ENCODE data around the gene CD5L. TPM values are rescaled to one million over a fixed set of nuclear protein-coding genes. Genes with fewer than 3 reads are reported as not detected.

The CD5L gene
- total and polyA plus RNA-seq, 5 donors, result 0.24 to 0.42 (median 0.29) TPM; not detected in 2

DNA sequence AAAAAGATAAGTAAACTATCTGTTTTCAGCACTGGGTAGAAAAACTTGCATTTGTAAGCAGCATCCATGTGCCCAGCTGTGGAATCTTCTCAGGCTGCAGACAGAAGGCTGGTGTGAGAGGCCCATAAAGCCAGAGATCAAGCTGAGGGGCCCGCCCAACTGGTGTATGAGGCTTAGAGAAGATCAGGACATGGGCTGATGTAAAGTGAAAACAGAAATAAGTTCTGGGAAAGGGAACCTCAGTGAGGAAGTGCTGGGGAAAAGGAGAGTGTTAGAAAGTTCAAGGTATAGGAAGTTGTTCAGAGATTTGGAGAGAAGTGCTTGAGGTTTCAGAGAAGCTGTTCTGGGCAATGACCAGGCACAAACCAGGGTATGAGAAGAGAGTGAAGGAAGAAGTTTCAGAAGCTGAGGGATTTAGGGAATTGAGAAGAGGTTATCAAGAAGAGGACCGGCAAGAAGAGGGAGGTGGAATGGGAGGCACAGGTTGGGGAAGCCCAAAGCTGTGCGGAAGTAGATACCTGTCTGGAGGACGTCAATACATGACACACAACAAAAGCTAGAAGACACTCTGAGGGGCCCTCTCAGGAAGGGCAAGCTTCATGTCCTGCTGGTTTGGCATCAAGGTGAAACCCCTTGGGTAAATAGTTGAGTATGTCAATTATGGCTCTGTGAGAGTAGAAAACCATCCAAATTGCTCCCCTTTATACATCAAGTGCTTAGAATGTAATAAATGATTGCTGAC is 2.7 kb upstream of the CD5L start:
- intact Hi-C loops (cut with DNase I), result no loop called here
- H3K9me3 ChIP-seq (ENCODE audit: control insufficient read depth, low read length), result no peaks in the 10 kb centered on the region
- H3K27me3 ChIP-seq (ENCODE audit: control insufficient read depth, insufficient read depth), result peaks cover 3% of the 10 kb centered on the region
- no peak overlapping the region for H3K4me3 ChIP-seq (ENCODE audit: low read length)
- peak in 1 of 2 donors; percentile 29 for ATAC-seq
- no peaks in the 10 kb centered on the region for H3K4me1 ChIP-seq (ENCODE audit: control insufficient read depth, insufficient read depth, low read length)
- DNase-seq, result peak in 1 of 3 donors; percentile 63
- H3K27ac ChIP-seq (ENCODE audit: low read length), result no peak overlapping the region
- WGBS, result 77% methylated on average over 4 of the region's 4 CpGs

DNA sequence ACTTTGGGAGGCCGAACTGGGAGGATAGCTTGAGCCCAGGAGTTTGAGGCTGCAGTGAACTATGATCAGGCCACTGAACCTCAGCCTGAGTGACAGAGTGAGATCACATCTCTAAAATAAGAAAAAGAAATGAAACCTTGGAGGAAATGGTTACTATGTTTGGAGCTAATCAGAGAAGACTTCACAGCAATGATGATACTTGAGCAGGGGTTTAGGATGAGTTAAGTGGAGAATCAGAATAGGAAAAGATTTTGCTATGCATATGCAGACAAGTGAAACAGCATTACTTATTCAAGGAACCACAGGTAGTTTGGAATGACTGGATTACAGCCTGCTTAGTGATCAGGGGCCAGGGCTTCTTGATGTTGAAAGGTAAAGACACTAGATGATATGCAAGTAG is 1.3 kb upstream of the CD5L start:
- intact Hi-C loops (cut with DNase I), result no loop called here
- Histone ChIP-seq H3K27me3 (ENCODE audit: control insufficient read depth, insufficient read depth) (peaks cover 3% of the 10 kb centered on the region), H3K27ac (ENCODE audit: low read length) (no peak overlapping the region), H3K4me3 (ENCODE audit: low read length) (no peak overlapping the region), H3K4me1 (ENCODE audit: control insufficient read depth, insufficient read depth, low read length) (no peaks in the 10 kb centered on the region), H3K9me3 (ENCODE audit: control insufficient read depth, low read length) (no peaks in the 10 kb centered on the region)
- no peak for DNase-seq
- 78% methylated on average over 1 of the region's 1 CpG for WGBS
- no peak for ATAC-seq

DNA sequence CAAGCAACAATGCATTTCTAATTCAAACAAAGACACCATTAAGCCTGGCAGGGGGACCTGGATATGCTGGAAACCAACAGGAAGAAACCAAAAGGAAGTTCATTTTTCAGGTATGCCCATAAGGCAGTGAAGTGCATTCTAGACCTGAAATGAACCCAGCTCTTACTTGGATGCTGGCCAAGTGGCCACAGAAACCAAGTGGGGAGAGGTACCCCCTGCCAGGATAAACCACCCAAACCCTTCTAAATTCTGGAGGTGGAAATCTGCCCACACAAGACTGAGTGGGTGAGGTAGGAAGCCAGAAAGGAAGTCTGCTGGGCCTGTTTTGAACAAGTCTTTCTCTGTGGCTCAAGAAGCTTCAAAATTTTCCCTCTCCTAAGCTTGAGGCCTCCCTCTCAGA is 2.6 kb downstream of the CD5L start:
- no peaks in the 10 kb centered on the region for H3K9me3 ChIP-seq (ENCODE audit: control insufficient read depth, low read length)
- DNase-seq, result no peak
- H3K4me3 ChIP-seq (ENCODE audit: low read length), result no peak overlapping the region
- no peaks in the 10 kb centered on the region for H3K4me1 ChIP-seq (ENCODE audit: control insufficient read depth, insufficient read depth, low read length)
- H3K27me3 ChIP-seq (ENCODE audit: control insufficient read depth, insufficient read depth), result no peaks in the 10 kb centered on the region
- ATAC-seq, result no peak
- intact Hi-C loops (cut with DNase I), result no loop called here
- no peak overlapping the region for H3K27ac ChIP-seq (ENCODE audit: low read length)

DNA sequence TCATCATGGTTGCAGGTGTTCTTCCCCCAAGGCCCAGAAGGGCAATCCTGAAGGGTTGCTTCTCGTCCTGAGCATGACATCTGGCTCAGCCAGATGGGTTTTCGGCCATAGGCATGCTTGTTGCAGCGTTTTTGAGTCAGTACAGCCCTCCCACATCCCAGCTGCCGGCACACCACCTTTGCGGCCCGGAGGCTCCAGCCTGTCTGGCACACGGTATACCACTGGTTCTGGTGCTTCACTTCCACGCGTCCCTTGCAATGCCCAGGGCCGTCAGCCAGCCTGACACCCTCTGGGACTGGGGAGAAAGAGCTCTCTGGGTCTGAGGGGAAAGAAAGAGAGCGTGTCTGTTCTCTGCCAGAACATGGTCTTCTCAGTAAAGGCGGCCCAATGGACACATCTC is 7.2 kb downstream of the CD5L start:
- no peak overlapping the region for H3K4me3 ChIP-seq (ENCODE audit: low read length)
- no peaks in the 10 kb centered on the region for H3K27me3 ChIP-seq (ENCODE audit: control insufficient read depth, insufficient read depth)
- ATAC-seq (no peak), DNase-seq (no peak)
- H3K27ac ChIP-seq (ENCODE audit: low read length), result no peak overlapping the region
- WGBS, result 77% methylated on average over 12 of the region's 12 CpGs
- no peaks in the 10 kb centered on the region for H3K9me3 ChIP-seq (ENCODE audit: control insufficient read depth, low read length)
- intact Hi-C loops (cut with DNase I), result no loop called here
- no peaks in the 10 kb centered on the region for H3K4me1 ChIP-seq (ENCODE audit: control insufficient read depth, insufficient read depth, low read length)

DNA sequence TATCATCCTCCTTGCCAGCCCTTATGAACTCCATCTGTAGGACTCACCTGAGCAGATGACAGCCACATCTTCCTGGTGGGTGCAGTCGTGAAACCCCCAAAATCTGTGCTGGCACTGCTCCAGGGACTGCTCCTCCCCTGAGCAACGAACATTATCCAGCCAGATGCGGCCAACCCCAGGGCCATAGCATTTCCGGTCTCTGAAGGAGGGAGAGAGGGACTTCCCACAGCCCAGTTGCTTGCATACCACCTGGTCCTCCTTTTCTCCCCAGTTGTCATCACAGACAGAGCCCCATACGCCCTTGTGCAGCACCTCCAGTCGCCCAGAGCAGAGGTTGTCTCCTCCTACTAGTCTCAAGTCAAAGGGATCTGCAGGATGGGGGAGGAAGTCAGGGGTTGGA is 8.5 kb downstream of the CD5L start:
- intact Hi-C loops (cut with DNase I), result no loop called here
- DNase-seq (no peak), ATAC-seq (no peak)
- no peaks in the 10 kb centered on the region for H3K4me1 ChIP-seq (ENCODE audit: control insufficient read depth, insufficient read depth, low read length)
- no peaks in the 10 kb centered on the region for H3K9me3 ChIP-seq (ENCODE audit: control insufficient read depth, low read length)
- no peak overlapping the region for H3K4me3 ChIP-seq (ENCODE audit: low read length)
- no peak overlapping the region for H3K27ac ChIP-seq (ENCODE audit: low read length)
- H3K27me3 ChIP-seq (ENCODE audit: control insufficient read depth, insufficient read depth), result no peaks in the 10 kb centered on the region
- 81% methylated on average over 6 of the region's 6 CpGs for WGBS

DNA sequence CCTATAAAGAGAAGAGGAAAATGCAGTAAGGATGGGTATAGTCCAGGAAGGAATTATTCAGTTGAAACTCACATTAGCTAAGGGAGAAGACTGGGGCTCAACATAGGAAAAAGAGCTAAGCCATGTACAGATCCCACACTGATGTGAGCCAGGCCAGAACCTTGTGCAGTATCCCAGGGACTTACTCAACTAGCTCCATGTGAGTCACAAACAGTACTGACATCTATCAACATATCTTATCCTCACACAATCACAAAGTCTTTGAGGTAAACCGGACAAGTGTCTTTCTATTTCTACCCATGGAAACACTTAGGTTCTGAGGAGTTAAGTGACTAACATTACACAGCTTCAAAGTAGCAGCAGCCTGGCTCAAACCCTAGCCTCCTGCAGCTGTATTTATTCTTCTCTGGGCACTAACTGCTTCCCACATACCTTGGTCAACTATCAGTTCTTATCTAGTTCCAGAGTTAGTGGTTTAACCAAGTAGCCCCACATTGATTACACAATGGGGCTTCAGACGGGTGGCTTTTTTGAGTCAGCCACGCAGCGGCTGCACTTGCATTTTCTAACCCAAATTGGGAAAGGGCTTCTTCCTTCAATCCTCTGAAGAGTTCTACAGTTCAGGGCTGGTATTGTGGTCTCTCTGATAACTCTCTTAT is 9.5 kb downstream of the CD5L start:
- DNase-seq (no peak), ATAC-seq (no peak)
- Histone ChIP-seq H3K27ac (ENCODE audit: low read length) (no peak overlapping the region), H3K4me1 (ENCODE audit: control insufficient read depth, insufficient read depth, low read length) (no peaks in the 10 kb centered on the region), H3K4me3 (ENCODE audit: low read length) (no peak overlapping the region), H3K27me3 (ENCODE audit: control insufficient read depth, insufficient read depth) (no peaks in the 10 kb centered on the region), H3K9me3 (ENCODE audit: control insufficient read depth, low read length) (no peaks in the 10 kb centered on the region)
- WGBS, result 53% methylated on average over 4 of the region's 4 CpGs
- intact Hi-C loops (cut with DNase I), result no loop called here

DNA sequence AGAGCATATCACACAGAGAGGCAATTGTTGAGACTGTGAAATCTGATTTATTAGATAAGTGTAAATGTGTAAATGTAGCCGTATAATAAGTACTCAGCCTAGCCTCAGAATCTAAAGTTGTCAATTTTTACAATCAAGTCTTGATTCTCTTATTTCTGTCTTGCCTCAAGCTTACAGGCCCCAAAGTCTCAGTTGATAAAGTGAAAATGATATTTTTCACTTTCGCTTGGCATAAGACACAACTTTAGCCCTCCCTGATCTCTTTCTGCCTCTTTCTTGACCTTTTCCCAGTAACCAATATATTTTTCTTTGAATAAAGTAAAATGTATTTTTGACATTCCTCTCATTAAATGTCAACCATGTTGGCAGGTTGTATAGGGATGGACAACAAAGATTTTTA is 10.7 kb downstream of the CD5L start:
- no peak overlapping the region for H3K4me3 ChIP-seq (ENCODE audit: low read length)
- no peak for ATAC-seq
- 76% methylated on average over 2 of the region's 2 CpGs for WGBS

DNA sequence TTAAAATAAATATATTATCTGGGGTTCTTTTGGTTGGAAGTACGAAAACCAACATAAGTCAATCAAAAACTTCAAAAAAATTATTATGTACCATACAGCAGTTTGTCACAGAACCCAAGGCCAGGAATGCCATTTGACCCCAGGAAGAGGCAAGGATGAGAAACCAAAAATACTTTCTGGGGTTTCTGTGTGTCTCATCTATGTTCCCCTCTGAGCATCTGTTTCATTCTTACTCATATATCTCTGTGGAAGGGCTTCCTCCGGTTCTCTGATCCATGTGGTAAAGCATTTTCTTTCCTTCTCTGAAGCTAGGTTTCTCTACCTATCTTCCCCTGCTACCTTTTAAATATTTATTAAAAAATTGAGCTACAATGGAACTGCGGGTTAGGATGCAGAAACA is 11.9 kb downstream of the CD5L start:
- Histone ChIP-seq H3K27me3 (ENCODE audit: control insufficient read depth, insufficient read depth) (no peaks in the 10 kb centered on the region), H3K9me3 (ENCODE audit: control insufficient read depth, low read length) (no peaks in the 10 kb centered on the region), H3K4me3 (ENCODE audit: low read length) (no peak overlapping the region), H3K27ac (ENCODE audit: low read length) (no peak overlapping the region), H3K4me1 (ENCODE audit: control insufficient read depth, insufficient read depth, low read length) (no peaks in the 10 kb centered on the region)
- DNase-seq (no peak), ATAC-seq (no peak)
- WGBS, result 78% methylated on average over 3 of the region's 3 CpGs
- intact Hi-C loops (cut with DNase I), result no loop called here

More for the DNA sequence above, 10.7 kb downstream of the CD5L start:
- H3K27me3 ChIP-seq (ENCODE audit: control insufficient read depth, insufficient read depth), result no peaks in the 10 kb centered on the region
- H3K4me1 ChIP-seq (ENCODE audit: control insufficient read depth, insufficient read depth, low read length), result no peaks in the 10 kb centered on the region
- H3K9me3 ChIP-seq (ENCODE audit: control insufficient read depth, low read length), result no peaks in the 10 kb centered on the region
- intact Hi-C loops (cut with DNase I), result no loop called here
- DNase-seq, result no peak
- H3K27ac ChIP-seq (ENCODE audit: low read length), result no peak overlapping the region

DNA sequence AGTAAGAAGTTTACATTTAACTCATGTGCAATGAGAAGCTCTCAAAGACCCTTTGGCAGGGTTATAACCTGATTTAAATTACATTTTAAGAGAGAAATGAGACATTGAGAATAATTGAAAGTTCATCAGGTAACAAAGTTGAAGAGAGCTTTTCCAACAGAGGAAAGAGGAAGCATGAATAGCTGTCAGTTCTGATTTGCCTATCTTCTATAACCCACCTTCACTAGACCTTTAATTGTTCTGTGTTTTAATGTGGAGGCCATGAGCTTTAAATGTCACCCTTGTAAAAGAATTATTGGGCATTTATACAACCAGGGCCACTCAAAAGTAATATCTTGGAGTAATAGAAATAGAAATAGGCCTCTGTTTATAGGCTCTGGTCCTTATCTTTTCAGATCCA is 12.4 kb downstream of the CD5L start:
- Histone ChIP-seq H3K9me3 (ENCODE audit: control insufficient read depth, low read length) (no peaks in the 10 kb centered on the region), H3K27ac (ENCODE audit: low read length) (no peak overlapping the region), H3K4me1 (ENCODE audit: control insufficient read depth, insufficient read depth, low read length) (no peaks in the 10 kb centered on the region), H3K27me3 (ENCODE audit: control insufficient read depth, insufficient read depth) (no peaks in the 10 kb centered on the region), H3K4me3 (ENCODE audit: low read length) (no peak overlapping the region)
- DNase-seq (no peak), ATAC-seq (no peak)
- intact Hi-C loops (cut with DNase I), result no loop called here

DNA sequence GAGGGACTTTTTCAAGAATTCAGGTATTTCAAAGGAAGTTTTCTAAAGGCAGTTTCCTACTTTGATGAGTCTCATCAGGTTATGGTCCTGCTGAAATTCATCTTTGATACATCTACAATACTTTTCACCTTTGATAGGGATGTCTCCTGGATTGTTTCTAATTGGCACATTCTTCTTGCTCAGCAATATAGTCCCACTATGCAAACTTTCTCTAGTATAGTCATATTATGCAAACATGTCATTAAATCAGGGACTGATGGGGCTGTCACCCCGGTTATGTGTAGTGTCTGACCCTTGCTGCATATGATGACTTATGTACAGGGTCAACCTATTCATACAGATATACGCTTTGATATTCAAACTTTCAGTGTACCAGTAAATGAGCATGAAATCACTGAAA is 21.3 kb downstream of the CD5L start:
- Histone ChIP-seq H3K27ac (ENCODE audit: low read length) (no peak overlapping the region), H3K9me3 (ENCODE audit: control insufficient read depth, low read length) (no peaks in the 10 kb centered on the region), H3K27me3 (ENCODE audit: control insufficient read depth, insufficient read depth) (no peaks in the 10 kb centered on the region), H3K4me3 (ENCODE audit: low read length) (no peak overlapping the region), H3K4me1 (ENCODE audit: control insufficient read depth, insufficient read depth, low read length) (no peaks in the 10 kb centered on the region)
- DNase-seq, result no peak
- ATAC-seq, result no peak
- intact Hi-C loops (cut with DNase I), result no loop called here
- 77% methylated on average over 2 of the region's 2 CpGs for WGBS

DNA sequence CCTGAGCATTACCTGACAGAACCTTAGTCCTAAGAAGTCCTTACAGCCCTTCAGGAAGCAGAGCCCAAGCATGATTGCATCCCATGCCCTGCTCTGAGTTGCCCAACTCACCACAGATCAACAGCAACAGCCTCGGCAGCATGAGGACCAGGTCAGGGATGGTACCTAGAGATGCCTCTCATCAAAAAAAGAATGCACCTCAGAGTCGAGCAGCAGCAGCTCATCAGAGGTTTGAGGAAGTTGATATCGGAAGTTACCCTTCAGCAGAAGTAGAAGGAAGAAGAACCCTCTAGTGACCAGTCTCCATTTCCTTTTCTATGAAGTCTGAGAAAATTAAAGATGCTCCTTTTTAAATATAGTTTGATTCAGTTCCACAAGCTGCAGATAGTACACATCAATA is 21.7 kb downstream of the CD5L start, which contains the start of gene FCRL1:
FCRL1 (minus strand) TSS at position 225 of the 400 bp plus-strand sequence; CDS start at position 142, 83 bp downstream.
- no peaks in the 10 kb centered on the region for H3K4me1 ChIP-seq (ENCODE audit: control insufficient read depth, insufficient read depth, low read length)
- H3K27ac ChIP-seq (ENCODE audit: low read length), result no peak within 1 kb of the TSS
- no peak for ATAC-seq
- WGBS, result 55% methylated on average over 3 of the region's 3 CpGs
- H3K4me3 ChIP-seq (ENCODE audit: low read length), result no peak within 1 kb of the TSS
- no peaks in the 10 kb centered on the region for H3K27me3 ChIP-seq (ENCODE audit: control insufficient read depth, insufficient read depth)
- H3K9me3 ChIP-seq (ENCODE audit: control insufficient read depth, low read length), result no peaks in the 10 kb centered on the region
- intact Hi-C loops (cut with DNase I), result no loop called here
- DNase-seq, result no peak
